ENCODE data around the gene GINS3.

- TF ChIP-seq CTCF (conservative IDR thresholded peaks at IDR 0.05) = no peak
- TF ChIP-seq EZH2 (IDR thresholded peaks at IDR 0.05; ENCODE audit: low read depth) = no peak
Measured at GRCh38 chr16:58409316-58409973, 17.2 kb downstream of the GINS3 start.

All from PC-9 (cell line).